ENCODE data around the gene MESP2.

The MESP2 gene

DNA sequence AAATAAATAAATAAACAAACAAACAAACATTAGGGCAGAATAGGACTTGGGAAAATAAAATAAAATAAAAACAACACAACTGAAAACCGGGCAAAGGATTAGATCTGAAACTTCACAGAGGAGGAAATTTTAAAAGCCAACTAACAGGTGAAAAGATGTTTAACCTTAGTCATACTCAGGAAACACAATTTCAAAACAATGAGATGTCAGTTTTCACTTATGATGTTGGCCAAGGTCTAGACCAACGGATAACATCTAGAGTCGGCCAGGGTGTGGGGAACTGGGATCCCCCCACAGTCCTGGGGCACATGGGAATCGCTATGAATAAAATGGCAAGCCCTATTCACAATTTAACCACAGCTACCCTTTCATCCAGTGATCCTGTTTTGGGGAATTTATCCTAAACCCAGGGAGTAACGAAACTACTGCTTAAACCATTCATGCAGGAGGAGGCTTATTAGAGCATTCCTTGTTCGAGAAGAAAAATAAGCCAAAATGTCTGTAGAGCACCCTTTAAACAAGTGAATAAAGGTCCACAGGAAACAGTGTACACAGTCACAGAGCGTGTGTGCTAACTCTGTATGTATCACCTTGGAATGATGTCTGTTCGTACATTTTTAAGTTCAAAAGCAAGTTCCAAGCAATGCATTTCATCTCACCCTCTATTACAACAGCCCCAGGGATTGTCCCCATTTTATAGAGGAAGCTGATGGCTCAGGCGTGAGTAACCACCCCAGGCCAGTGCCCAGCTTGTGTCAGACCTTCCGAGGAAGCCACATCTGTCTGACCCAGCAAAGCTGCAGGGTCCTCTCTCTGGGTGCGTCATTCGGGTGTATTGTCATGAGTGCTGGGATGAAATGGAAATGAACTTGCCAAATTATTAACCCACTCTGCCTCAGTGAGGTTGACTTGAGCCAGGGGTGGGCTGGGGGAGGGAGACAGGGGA is 44.8 kb downstream of the MESP2 start:
- DNase-seq: no peak

DNA sequence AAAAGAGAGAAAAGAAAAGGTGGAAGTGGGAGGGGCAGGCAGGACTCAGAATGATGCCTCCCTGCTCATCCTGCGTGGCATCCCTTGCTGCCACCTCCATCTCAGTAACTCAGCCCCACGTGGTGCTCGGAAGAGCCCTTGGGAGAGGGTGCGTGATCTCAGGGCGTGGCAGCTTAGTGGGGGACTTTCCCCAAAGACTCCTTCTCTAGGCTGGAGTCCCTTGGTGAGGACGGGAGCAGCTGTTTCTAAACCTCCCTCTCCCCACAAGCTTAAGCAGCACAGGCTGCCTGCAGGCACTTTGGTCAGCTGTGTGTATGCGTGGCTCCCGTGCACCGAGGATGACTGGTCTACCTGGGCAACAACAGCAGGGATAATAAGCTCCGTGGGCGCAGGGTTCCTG is 45.9 kb downstream of the MESP2 start:
- DNase-seq: no peak

DNA sequence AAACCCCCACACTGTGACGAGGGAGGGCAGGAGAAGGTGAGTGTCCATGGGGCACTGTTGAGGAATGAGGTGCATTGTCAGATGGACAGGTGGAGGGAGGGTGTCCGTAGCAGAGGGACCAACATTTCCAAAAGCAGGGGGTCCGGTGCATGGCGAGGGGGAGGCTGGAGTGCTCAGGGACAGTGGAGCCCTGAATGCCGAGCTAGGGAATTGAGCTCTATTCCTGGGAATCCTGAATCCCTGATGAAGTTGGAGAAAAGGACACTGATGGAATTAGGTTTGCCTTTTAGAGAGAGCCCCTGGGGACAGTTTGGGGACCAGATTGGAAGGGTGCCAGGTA is 46.4 kb downstream of the MESP2 start:
- no peak for DNase-seq

GRCh38 chr15:89822951-89823711 is 47.0 kb downstream of the MESP2 start:
- DNase-seq: no peak

DNA sequence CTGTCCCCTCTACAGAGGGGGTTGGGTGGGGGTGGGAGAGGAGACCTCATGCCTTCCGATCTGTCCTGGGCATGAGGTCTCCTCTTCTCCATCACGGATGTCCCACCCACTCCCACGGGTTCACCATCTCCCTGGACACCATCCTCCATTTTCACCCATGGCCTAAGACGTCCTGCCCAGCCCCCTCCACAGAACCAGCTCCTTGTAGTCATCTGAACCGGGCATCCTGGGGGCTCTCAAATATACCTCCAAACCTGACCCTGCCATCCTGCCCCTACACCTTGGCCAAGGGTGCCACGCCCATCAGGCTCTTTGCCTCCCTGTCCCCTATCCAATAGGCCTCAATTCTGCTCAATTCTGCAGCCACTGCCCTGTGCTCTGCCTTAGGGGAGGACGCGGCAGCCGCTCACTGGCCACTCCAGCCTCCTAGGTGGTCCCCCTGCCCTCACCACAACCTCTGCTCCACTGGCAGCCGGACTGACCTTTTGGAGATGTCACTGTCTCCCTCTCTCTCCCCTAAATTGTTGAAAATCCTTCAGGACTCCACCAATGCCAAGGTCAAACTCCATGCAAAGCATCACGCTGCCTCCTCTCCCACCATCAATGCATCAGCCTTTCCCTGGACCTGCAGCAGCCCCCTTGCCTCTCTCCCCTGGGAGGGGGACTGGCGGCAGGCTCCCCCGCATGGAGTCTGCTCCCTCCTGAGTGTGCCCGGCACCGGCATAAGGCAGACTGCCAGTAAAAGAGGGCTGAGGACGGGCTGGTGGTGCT is 47.9 kb downstream of the MESP2 start:
- DNase-seq: no peak

DNA sequence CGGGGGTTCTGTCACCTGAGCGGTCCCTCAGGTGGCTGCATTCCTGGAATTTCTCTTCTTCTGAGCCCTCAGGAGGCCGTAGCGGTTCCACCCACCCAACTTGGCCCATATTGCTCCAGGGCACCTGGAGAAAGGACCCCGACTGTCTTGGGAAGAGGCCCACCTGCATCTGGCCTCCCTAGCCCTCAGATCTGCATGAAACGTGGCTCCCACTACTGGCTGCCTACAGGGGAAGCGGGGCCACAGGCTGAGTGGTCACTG is 48.4 kb downstream of the MESP2 start:
- DNase-seq: no peak

DNA sequence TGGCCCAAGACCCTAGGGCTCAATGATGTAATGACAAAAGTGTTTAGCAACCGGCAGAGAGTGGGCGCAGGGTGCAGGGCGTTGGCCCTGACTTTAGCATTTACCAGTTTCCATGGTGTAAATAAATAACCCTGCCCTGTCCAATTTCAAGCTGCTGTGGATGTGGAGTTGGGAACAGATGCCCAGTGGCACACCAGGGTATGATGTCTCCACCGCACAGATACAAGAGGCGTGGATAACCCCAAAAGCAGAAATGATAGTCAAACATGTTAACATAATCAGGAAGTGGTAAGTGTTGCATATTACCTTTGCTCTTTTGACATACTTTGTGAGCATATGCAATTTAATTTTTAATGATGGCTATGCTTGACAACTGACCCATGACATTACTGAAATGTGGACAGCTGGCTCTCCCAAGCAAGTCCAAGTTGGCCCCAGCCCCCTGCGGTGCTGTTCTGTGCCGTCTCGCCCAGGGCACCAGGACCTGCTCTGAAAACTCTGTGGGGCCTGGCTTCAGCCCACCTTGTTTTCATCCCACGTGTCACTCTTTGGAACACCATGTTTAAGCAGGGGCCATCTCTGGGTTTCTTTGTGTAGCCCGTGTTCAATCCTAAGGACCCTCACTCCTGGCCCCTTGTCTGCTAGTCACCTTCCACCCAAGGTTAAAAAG is 49.3 kb downstream of the MESP2 start:
- no peak for DNase-seq

GRCh38 chr15:89826671-89827655 is 50.8 kb downstream of the MESP2 start:
- no peak for DNase-seq

DNA sequence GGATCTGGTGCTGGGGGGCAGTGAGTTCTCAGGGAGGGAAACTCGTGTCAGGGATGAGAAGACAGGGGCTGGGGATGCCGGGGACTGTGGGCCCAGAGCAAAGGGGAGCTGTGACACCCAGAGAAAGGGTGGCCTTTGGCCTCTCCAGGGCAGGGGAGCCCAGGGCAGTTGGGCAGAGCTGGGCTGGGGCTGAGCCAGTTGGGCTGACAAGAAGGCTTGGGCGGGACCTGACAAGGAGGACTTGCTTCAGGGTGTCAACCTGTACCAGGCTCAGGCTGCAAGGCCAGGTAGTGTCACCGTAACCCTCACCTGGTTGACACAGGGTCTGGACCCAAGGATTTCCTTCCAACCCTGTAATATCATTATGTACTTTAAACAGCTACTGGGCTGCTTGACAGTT is 51.7 kb downstream of the MESP2 start:
- DNase-seq: no peak
